GM18508 (cell line): ENCODE results near the gene APOBEC3F.
"Not testable (repeated sequence)": the region's sequence is repeated elsewhere in the genome, so short reads cannot be mapped to it uniquely, and the experiment has no call there.

Experiments used
- ATAC-seq: cut with Tn5 transposase; IDR thresholded peaks from one replicate; pipeline ENCODE4 v1.9.1; 2021; ENCODE audit warnings: moderate number of reproducible peaks; ENCODE audit not compliant: insufficient read depth, unreplicated experiment

APOBEC3F gene

DNA sequence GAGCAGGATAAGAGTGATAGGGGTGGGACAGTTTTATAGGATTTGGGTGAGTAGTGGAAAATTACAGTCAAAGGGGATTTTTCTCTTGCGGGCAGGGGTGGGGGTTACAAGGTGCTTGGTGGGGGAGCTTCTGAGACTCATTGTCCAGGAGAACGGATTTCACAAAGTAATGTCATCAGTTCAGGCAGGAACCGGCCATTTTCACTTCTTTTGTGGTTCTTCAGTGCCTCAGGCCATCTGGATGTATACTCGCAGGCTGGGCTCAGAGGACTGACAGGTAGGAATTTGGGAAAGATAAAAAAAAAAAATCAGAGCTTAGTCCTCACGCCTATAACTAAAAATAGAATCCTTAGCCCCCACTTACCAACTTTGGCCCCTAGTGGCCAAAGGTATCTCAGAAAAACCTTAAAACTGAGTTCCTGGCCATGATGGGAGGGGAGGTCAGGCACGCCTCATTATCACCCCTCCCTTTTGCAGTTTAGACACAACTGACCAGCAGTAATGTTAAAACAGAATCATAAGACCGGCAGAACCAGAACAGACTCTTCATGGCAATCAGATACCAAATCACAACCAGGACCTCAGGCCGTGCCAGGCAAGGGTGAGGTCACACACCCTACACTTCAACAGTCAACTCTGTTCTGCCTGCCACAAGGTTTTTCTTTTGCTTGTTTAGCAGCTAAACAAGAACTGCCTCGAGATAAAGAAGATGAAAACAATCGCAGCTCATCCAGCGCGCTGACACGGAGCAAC, 27.5 kb downstream of the APOBEC3F start:
- no peak for ATAC-seq

- ATAC-seq = no peak
Observed at GRCh38 chr22:39070186-39070585, 29.5 kb downstream of the APOBEC3F start.

DNA sequence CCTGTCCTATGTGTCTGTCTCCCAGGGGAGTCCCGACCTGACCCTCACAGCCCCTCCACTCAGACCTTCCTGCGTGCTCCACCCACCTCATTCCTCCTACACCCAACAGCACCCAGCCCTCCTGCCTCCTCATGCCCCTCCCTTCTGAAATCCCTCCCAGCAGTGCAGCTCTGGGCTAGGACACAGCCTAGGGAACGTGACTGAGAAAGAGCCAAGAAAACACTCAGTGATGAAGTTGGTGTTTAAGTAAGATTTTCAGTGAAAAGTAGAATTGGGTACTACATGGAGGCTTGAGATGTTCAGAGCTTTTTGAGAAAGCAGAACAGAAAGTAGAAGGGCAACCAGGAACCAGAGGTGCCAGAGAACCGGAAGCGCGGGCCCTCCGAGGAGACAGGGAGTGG, 31.9 kb downstream of the APOBEC3F start:
- ATAC-seq = not testable (repeated sequence)

GRCh38 chr22:39073981-39074380, 33.3 kb downstream of the APOBEC3F start:
- no peak for ATAC-seq

- ATAC-seq = not testable (repeated sequence)
Observed at GRCh38 chr22:39076155-39077025, 35.7 kb downstream of the APOBEC3F start.

DNA sequence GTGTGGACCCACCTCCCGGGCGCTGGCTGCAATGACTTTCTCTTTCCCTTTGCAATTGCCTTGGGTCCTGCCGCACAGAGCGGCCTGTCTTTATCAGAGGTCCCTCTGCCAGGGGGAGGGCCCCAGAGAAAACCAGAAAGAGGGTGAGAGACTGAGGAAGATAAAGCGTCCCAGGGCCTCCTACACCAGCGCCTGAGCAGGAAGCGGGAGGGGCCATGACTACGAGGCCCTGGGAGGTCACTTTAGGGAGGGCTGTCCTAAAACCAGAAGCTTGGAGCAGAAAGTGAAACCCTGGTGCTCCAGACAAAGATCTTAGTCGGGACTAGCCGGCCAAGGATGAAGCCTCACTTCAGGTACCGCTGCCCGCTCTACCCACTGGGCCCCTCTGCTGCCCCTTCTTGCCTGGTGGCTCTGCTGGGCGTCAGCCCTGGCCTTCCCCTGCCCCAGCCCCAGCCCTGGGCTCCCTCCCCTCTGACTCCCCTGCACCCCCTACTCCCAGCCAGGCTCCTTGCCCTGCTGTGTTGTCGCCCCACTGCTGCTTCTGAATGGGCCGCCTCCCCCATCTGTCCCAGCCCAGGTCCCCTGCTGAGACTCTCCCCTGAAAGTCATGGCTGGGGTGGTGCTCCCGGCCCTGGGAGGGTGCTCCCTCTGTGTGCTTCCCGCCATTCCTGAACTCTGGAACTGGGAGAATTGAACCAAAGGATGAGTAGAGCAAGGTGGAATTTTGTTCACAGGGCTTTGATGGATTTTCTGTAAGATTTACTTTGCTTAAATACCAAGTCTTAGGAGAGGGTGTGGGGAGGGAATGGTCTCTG, 36.6 kb downstream of the APOBEC3F start, which contains the start of gene APOBEC3G:
Gene APOBEC3G (plus strand): TSS at position 250 of the 815 bp plus-strand sequence. CDS start 87 bp downstream, at position 337.
- ATAC-seq = peak; percentile 64

DNA sequence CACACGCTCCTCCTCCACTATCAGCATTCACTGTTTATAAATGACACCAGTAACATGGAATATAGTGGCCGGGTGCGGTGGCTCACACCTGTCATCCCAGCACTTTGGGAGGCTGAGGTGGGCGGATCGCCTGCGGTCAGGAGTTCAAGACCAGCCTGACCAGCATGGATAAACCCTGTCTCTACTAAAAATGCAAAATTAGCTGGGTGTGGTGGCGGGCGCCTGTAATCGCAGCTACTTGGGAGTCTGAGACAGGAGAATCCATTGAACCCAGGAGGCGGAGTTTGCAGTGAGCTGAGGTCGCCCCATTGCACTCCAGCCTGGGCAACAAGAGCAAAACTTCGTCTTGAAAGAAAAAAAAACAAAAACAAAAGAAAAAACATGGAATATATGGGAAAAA, 37.2 kb downstream of the APOBEC3F start:
- not testable (repeated sequence) for ATAC-seq

DNA sequence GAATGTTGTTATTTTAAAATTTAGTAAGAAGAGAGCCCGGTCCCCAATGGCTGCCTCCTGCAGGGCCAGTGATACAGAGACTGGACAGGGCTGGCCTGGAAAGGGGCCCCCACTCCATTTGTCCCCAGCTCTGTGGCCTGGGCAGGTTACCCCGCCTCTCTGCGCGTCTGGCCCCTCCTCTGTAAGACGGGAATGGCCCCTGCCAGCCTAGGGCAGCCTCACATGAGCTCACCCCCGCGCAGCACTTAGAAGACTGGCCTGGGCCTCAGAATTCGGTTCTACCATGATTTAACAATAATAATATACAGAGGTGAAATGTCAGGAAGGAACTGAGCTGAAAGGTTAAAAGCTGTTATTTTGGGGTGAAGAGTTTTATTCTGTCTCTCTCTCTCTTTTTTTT, 37.7 kb downstream of the APOBEC3F start:
- no peak for ATAC-seq

- not testable (repeated sequence) for ATAC-seq
Observed at GRCh38 chr22:39079054-39079637, 38.5 kb downstream of the APOBEC3F start.

DNA sequence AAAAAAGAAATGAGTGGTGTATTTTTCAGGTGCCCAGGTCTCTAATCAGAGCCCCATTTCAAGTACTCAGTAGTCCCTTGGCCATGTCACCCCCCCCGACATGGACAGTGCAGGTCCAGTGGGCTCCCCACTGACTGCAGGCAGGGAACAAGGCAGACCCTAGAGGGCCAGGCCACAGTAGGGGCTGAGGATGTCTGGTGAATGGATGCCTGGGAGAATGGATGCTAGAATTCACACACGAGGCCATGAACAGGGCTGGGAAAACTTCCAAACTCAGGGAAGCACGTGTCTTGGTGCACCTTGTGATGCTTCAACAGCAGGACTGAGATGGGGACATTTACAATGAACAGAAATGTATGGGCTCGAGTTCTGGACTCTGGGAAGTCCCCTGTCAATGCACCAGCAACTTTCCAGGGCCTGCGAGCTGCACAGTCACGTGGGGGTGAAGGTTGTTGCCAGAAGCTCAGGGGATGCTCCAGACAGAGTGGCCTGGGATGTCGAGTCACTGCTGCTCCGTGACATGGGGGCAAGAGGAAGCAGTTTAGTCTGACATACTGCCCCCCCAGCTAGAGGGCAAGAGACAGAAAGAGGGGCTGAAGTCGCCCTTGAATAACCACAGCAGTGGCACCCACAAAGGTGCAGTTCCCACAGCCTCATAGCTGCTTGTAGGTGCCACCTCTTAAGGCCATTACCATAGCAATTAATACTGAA, 39.5 kb downstream of the APOBEC3F start:
- ATAC-seq = no peak

DNA sequence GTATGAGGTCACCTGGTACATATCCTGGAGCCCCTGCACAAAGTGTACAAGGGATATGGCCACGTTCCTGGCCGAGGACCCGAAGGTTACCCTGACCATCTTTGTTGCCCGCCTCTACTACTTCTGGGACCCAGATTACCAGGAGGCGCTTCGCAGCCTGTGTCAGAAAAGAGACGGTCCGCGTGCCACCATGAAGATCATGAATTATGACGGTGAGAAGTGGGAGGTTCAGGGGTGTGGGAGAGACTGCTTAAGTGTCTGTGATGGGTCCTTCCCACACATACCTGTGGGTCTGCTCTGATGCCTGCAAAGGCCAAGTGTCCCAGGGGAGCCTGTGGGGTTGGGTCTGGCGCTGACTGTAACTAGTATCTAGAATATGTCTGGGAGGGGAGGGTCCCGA, 40.4 kb downstream of the APOBEC3F start:
- no peak for ATAC-seq

- ATAC-seq = no peak
Observed at GRCh38 chr22:39081598-39081997, 40.9 kb downstream of the APOBEC3F start.

DNA sequence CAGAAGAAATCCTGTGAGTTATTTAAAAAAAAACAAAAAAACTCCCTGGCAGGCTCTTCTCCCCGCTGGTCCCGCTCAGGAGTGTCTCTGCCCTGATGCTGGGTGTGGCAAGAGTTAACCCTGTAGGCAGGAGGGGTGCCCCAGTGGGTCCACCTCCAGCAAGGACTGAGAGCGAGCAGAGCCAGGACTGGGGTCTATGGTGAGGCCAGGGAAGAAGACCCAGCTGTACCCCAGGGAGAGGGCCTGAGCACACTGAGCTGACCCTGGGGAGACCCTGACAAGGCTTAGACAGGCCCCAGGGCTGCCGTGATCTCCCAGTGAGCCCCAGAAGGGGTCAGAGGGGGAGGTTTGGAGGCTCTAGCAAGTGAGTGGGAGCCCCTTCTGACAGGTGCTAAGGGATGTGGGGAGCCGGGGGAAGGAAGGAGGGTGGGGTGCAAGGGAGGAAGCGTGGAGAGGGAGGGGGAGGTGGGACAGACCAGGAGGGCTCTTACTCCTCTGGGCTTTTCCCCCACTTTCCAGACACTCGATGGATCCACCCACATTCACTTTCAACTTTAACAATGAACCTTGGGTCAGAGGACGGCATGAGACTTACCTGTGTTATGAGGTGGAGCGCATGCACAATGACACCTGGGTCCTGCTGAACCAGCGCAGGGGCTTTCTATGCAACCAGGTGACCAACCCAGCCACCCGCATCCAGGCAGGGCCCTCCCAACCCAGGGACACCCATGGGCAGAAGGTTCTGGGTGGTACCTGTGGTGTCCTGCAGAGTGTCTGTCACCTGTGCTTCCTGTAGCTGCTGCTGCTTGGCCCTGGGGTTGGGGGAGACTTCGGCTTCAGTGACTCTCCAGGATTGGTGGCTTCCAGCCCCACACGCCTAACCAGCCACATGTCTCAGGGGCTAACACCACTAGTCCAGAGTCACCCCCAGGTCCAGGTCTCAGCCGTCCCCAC, 42.8 kb downstream of the APOBEC3F start:
- no peak for ATAC-seq

- no peak for ATAC-seq
Observed at GRCh38 chr22:39084666-39085065, 44.0 kb downstream of the APOBEC3F start.

GRCh38 chr22:39087098-39087497, 46.4 kb downstream of the APOBEC3F start:
- ATAC-seq = no peak

DNA sequence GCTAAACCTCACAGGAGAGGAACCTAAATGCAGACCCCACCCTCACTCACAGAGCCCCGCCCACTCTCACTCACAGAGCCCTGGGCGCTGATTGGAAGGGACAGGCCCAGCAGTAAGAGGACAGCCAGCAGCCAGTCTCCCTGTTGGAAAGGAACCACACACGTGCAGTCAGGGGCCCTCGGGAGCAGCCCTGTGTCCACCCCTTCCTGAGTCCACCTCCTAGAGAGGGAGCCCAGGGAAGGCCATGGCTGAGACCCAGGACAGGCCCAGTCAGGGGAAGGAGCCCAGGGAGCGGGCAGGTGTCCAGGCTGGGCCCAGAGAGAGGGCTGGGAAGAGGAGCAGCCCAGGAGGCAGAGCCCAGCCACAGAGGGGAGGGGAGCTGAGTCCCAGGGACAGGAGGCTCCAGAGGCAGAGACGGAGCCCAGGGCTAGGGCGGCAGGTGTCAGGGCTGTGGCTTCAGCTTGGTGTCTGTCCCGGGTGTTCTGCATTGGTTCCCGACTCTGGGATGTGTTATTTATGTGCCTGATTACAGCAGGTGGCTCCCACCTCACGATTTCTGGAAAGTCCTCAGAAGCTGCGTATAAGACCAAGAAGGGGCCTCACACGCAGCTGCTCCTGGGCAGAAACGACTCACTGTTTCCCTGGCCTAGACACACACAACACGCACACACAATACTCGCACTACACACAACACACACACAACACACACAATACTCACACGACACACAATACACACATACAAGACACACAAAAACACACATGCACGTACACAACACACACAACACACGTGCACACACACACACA, 47.4 kb downstream of the APOBEC3F start:
- no peak for ATAC-seq

- ATAC-seq = no peak
Observed at GRCh38 chr22:39088685-39089032, 48.0 kb downstream of the APOBEC3F start.

GRCh38 chr22:39089928-39090327, 49.3 kb downstream of the APOBEC3F start:
- no peak for ATAC-seq
